NOMO-1 treated with dmso at 0.1 percent for 144 hours (cell line): ENCODE results near the gene TUNAR.

Experiments
- DNase-seq: peaks from one replicate; lab custom pipeline; 2025; ENCODE audit not compliant: unreplicated experiment; lab: John Stamatoyannopoulos, UW

TUNAR gene

GRCh38 chr14:95871531-95871930, 5.1 kb upstream of the TUNAR start:
- DNase-seq = no peak

GRCh38 chr14:95872777-95873176, 3.9 kb upstream of the TUNAR start:
- DNase-seq = no peak

GRCh38 chr14:95875831-95876760, 536 bp upstream of the TUNAR start:
- no peak for DNase-seq

- no peak for DNase-seq
Measured at GRCh38 chr14:95877633-95878032, 1.0 kb downstream of the TUNAR start.

- no peak for DNase-seq
Measured at GRCh38 chr14:95884377-95884776, 7.7 kb downstream of the TUNAR start.

GRCh38 chr14:95885278-95885677, 8.6 kb downstream of the TUNAR start:
- no peak for DNase-seq

- no peak for DNase-seq
Measured at GRCh38 chr14:95885866-95886265, 9.2 kb downstream of the TUNAR start.

- DNase-seq = no peak
Measured at GRCh38 chr14:95886366-95887056, 9.9 kb downstream of the TUNAR start.

GRCh38 chr14:95887351-95887750, 10.7 kb downstream of the TUNAR start:
- DNase-seq = no peak

GRCh38 chr14:95889236-95889979, 12.8 kb downstream of the TUNAR start:
- DNase-seq = no peak

GRCh38 chr14:95891742-95892141, 15.1 kb downstream of the TUNAR start:
- no peak for DNase-seq

GRCh38 chr14:95892142-95892541, 15.5 kb downstream of the TUNAR start:
- no peak for DNase-seq

- no peak for DNase-seq
Measured at GRCh38 chr14:95895720-95896119, 19.1 kb downstream of the TUNAR start.

GRCh38 chr14:95896498-95897135, 20.0 kb downstream of the TUNAR start:
- no peak for DNase-seq

- DNase-seq = no peak
Measured at GRCh38 chr14:95897280-95897679, 20.6 kb downstream of the TUNAR start.

- no peak for DNase-seq
Measured at GRCh38 chr14:95901054-95901453, 24.4 kb downstream of the TUNAR start.

- no peak for DNase-seq
Measured at GRCh38 chr14:95902273-95902826, 25.7 kb downstream of the TUNAR start.

GRCh38 chr14:95903165-95903564, 26.5 kb downstream of the TUNAR start:
- no peak for DNase-seq

- DNase-seq = no peak
Measured at GRCh38 chr14:95903616-95904107, 27.0 kb downstream of the TUNAR start.

GRCh38 chr14:95906591-95906990, 30.0 kb downstream of the TUNAR start:
- no peak for DNase-seq

GRCh38 chr14:95910628-95911027, 34.0 kb downstream of the TUNAR start:
- no peak for DNase-seq
